ENCODE data around the gene TEX14.
A peak's percentile ranks its signal among the peaks of the same experiment; 100 is the strongest.
"Not testable (repeated sequence)": the region's sequence is repeated elsewhere in the genome, so short reads cannot be mapped to it uniquely, and the experiment has no call there.

TEX14 gene

GRCh38 chr17:58560511-58560910, 131.3 kb downstream of the TEX14 start:
- no peak for DNase-seq (ENCODE audit: low read depth in 1 of 2, low spot score in 1 of 2)
- Histone ChIP-seq H3K4me3 (replicated peaks; ENCODE audit: insufficient read depth, low read length) (no peak overlapping the region), H3K27ac (replicated peaks) (no peak overlapping the region), H3K27me3 (ENCODE audit: insufficient read depth, poor library complexity, severe bottlenecking) (no peaks in the 10 kb centered on the region)
- TF ChIP-seq SPI1 (IDR thresholded peaks at IDR 0.05; ENCODE audit: borderline replicate concordance, low read depth) (no peak), REST (IDR thresholded peaks at IDR 0.05; ENCODE audit: insufficient replicate concordance, low read depth) (no peak), POLR2AphosphoS5 (IDR thresholded peaks at IDR 0.05; ENCODE audit: low read depth) (no peak), GABPA (IDR thresholded peaks at IDR 0.05; ENCODE audit: low read depth) (no peak), CTCF (IDR thresholded peaks at IDR 0.05; ENCODE audit: insufficient read depth, low read length) (no peak)

GRCh38 chr17:58557981-58558380, 133.9 kb downstream of the TEX14 start:
- H3K27ac ChIP-seq (replicated peaks) = no peak overlapping the region
- no peaks in the 10 kb centered on the region for H3K27me3 ChIP-seq (ENCODE audit: insufficient read depth, poor library complexity, severe bottlenecking)
- DNase-seq (ENCODE audit: low read depth in 1 of 2, low spot score in 1 of 2) = no peak
- TF ChIP-seq REST (IDR thresholded peaks at IDR 0.05; ENCODE audit: insufficient replicate concordance, low read depth) (no peak), GABPA (IDR thresholded peaks at IDR 0.05; ENCODE audit: low read depth) (no peak), SPI1 (IDR thresholded peaks at IDR 0.05; ENCODE audit: borderline replicate concordance, low read depth) (no peak), CTCF (IDR thresholded peaks at IDR 0.05; ENCODE audit: insufficient read depth, low read length) (no peak)
- H3K4me3 ChIP-seq (replicated peaks; ENCODE audit: insufficient read depth, low read length) = no peak overlapping the region

- peak in 1 of 2 experiments; percentile 21 for DNase-seq (ENCODE audit: low read depth in 1 of 2, low spot score in 1 of 2)
- Histone ChIP-seq H3K27me3 (ENCODE audit: insufficient read depth, poor library complexity, severe bottlenecking) (no peaks in the 10 kb centered on the region), H3K4me3 (replicated peaks; ENCODE audit: insufficient read depth, low read length) (no peak overlapping the region), H3K27ac (replicated peaks) (0 out of 2 replicates have a peak overlapping the region, but pooled peaks have one; percentile 1)
- TF ChIP-seq CTCF (IDR thresholded peaks at IDR 0.05; ENCODE audit: insufficient read depth, low read length) (no peak), SPI1 (IDR thresholded peaks at IDR 0.05; ENCODE audit: borderline replicate concordance, low read depth) (peak; percentile 82)
Measured at GRCh38 chr17:58556833-58557250, 135.0 kb downstream of the TEX14 start.

GRCh38 chr17:58555109-58555508, 136.7 kb downstream of the TEX14 start:
- DNase-seq (ENCODE audit: low read depth in 1 of 2, low spot score in 1 of 2); H3K27ac ChIP-seq (replicated peaks); H3K27me3 ChIP-seq (ENCODE audit: insufficient read depth, poor library complexity, severe bottlenecking); H3K4me3 ChIP-seq (replicated peaks; ENCODE audit: insufficient read depth, low read length): not testable (repeated sequence)
